T47D (cell line): ENCODE data around the gene DLGAP4.
"Not testable (repeated sequence)": the region's sequence is repeated elsewhere in the genome, so short reads cannot be mapped to it uniquely, and the experiment has no call there.

Experiments
- DNase-seq, 2 experiments: peaks; one replicate each; pipeline versions ENCODE4 v3.0.0 to v3.0.0-alpha.2; 2011 to 2012; ENCODE audit warnings: low read depth in 1 of 2, low spot score in 1 of 2
- JUND ChIP-seq: IDR thresholded peaks from 2 replicates; pipeline ENCODE4 v1.6.1; 2012; ENCODE audit warnings: low read depth
- in situ Hi-C: cut with HindIII; loops from 2 replicates; pipeline ENCODE4 v1.10.0; 2016; ENCODE audit warnings: low sequenced_read_pairs, low pct_unique_long_range_greater_than_20kb

Gene DLGAP4

DNA sequence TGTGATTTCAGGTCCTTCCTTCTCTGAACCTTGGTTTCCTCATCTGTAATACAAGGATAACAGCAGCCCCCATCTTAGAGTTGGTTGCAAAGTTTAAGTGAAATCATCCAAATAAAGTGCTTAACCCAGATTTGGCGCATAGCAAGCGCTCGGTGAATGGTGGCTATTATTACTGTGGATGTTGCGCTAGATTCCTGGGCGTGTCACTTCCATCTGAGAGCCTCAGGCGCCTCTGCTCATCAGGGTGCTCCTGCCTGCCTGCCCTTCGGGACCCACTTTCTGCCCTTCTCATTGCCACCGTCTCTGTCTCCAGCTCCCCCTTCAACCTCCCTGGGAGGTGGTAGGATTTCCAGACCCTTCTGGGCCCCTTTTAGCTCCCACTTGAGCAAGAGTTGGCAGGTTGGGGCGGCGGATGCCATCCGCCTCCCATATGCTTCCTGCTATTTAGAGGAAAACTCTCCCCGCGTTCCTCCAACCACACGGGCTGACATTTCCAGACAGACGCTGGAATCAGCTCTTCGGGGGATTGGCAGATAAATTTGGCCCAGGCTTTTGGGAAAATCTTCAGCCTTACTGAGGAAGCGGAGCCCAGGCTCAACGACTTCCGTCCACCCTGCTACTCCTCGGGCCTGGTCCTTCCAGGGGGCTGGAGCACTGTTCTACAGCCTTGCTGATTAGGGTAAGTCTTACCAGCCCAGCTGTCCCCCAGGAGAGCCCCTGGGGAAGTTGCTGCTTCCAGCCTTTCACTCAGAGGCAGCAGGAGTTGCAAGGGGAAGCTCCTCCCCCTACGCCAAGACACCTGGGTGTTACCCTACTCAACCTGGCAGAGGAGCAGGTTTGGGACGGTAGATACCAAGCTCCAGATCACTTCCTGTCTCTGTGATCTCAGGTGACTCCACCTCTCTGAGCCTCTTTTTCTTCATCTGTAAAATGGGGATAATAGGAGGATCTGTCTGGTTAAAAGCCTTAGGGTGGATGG, 71.5 kb downstream of the DLGAP4 start:
- in situ Hi-C loops: no loop called here
- TF ChIP-seq JUND: no peak
- no peak for DNase-seq

- DNase-seq: no peak
- in situ Hi-C loops: no loop called here
- TF ChIP-seq JUND: no peak
These were observed 72.5 kb downstream of the DLGAP4 start for GRCh38 chr20:36378686-36379085.

- in situ Hi-C loops, DNase-seq: not testable (repeated sequence)
These were observed 73.8 kb downstream of the DLGAP4 start for GRCh38 chr20:36379914-36380313.

- peak; percentile 58 to 86 for DNase-seq
- TF ChIP-seq JUND: no peak
- in situ Hi-C loops: no loop called here
These were observed 78.0 kb downstream of the DLGAP4 start for GRCh38 chr20:36384022-36384619.

DNA sequence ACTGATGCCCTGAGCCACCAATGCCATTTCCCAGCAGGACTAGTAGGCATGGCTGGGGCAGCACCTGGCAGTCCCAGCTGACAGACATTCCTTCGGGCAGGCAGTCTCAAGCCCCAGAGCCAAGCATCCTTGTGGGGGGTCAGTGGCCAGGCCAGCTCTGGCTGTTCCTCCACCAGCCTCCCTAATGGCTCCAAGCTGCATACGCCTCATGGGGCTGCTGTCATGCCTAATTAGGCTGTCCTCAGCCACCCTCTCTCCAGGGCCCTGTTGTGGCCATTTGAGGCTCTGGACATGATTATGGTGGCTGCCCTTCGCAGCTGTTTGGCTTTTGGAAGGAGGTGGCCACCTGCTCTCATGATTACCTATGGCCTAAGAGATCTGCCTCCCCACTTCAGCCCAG, 79.4 kb downstream of the DLGAP4 start:
- in situ Hi-C loops: no loop called here

DNA sequence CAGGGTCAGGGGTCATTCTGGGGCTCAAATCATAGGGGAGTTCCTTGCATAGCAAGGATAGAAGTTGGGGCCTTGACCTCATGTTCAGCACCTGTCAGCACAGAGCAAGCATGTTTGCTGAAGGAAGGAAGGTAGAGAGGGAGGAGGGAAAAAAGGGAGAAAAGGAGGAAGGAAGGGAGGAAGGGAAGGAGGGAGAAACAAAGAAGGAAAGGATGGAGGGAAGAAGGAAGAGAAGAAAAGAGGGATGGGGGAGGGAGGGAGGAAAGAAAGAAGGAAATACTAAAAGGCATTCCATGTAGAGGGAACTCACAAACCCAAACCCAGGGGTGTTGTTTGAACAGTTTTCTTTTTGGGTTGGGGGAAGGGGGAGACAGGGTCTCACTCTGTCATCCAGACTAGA, 80.1 kb downstream of the DLGAP4 start:
- DNase-seq: no peak
- TF ChIP-seq JUND: no peak
- in situ Hi-C loops: no loop called here

More for the DNA sequence above, 79.4 kb downstream of the DLGAP4 start:
- TF ChIP-seq JUND: no peak
- no peak for DNase-seq

DNA sequence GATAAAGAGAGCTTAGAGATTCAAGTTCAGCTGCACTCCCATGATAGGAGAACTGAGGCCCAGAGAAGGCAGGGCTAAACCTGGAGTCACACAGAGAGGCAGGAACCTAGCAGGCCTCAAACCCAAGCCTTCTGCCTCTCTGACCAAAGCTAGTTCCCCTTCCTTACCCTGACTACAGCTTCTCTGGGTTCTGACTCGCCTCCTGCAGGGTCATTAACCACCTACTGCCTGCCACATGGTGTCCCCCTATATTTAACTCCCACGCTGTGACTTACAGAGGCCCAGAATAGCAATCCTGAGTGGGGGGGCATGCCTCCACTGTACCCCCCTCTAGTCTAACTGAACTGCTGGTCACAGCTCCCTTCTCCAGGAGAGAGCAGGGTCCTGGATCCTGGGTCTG, 84.1 kb downstream of the DLGAP4 start:
- in situ Hi-C loops: no loop called here
- DNase-seq: no peak
- TF ChIP-seq JUND: no peak

DNA sequence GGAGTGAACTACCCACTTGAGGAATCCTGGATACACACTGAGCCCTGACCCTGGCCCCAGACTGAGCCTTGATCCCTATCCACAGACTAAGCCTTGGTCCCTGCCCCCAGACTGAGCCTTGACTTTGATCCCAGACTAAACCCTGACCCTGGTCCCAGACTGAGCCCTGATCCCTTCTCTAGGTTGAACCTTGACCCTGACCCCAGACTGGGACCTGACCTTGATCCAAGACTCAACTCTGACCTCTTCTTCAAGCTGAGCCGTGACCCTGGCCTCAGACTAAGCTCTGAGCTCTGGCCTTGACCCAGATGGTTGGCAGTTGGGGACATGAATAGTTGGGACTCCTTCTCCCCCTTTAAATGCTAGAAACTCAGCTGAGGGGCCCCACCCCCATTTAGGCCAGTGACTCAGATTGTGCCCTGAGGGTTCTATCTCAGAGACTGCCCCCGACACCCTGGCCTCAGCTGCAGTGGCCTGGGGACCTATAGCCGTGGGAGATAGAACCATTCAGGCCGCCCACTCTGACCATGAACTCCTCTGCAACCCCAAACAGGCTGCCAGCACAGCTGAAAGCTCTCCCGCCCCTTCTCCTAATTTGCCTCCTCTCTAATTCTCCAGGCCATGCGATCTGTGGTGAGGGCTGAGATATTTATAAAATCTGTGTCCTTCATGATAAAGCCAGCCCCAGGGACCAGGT, 84.7 kb downstream of the DLGAP4 start:
- in situ Hi-C loops: no loop called here
- no peak for DNase-seq
- no peak for TF ChIP-seq JUND

- in situ Hi-C loops: no loop called here
- DNase-seq: no peak
These were observed 85.3 kb downstream of the DLGAP4 start for GRCh38 chr20:36391456-36391855.

GRCh38 chr20:36391955-36392354, 85.8 kb downstream of the DLGAP4 start:
- in situ Hi-C loops: no loop called here
- no peak for TF ChIP-seq JUND
- no peak for DNase-seq

More at GRCh38 chr20:36391456-36391855, 85.3 kb downstream of the DLGAP4 start:
- no peak for TF ChIP-seq JUND

GRCh38 chr20:36392989-36393388, 86.8 kb downstream of the DLGAP4 start:
- TF ChIP-seq JUND: no peak
- DNase-seq: no peak
- in situ Hi-C loops: no loop called here

- in situ Hi-C loops: no loop called here
- no peak for DNase-seq
- TF ChIP-seq JUND: no peak
These were observed 88.3 kb downstream of the DLGAP4 start for GRCh38 chr20:36394340-36394965.
